Activated gamma-delta T cell (primary cell): ENCODE results near the gene RERE.

Source experiments
- DNase-seq: peaks from one replicate; lab custom pipeline; 2025; lab: John Stamatoyannopoulos, UW

RERE gene

GRCh38 chr1:8667869-8668594 is 149.4 kb downstream of the RERE start:
- no peak for DNase-seq

- DNase-seq: no peak
These were observed 150.9 kb downstream of the RERE start for GRCh38 chr1:8666389-8667167.

GRCh38 chr1:8665833-8666232 is 151.6 kb downstream of the RERE start:
- DNase-seq: no peak

GRCh38 chr1:8664887-8665286 is 152.6 kb downstream of the RERE start:
- no peak for DNase-seq

- no peak for DNase-seq
These were observed 153.5 kb downstream of the RERE start for GRCh38 chr1:8663915-8664329.

- no peak for DNase-seq
These were observed 154.2 kb downstream of the RERE start for GRCh38 chr1:8663090-8663802.

- no peak for DNase-seq
These were observed 154.9 kb downstream of the RERE start for GRCh38 chr1:8662380-8663072.

- no peak for DNase-seq
These were observed 156.0 kb downstream of the RERE start for GRCh38 chr1:8661185-8662110.

- no peak for DNase-seq
These were observed 157.0 kb downstream of the RERE start for GRCh38 chr1:8660411-8660828.

GRCh38 chr1:8659593-8659992 is 157.8 kb downstream of the RERE start:
- no peak for DNase-seq

- no peak for DNase-seq
These were observed 163.6 kb downstream of the RERE start for GRCh38 chr1:8653878-8654277.

- DNase-seq: no peak
These were observed 164.9 kb downstream of the RERE start for GRCh38 chr1:8652467-8653046.

- DNase-seq: no peak
These were observed 165.5 kb downstream of the RERE start for GRCh38 chr1:8651962-8652361.

- no peak for DNase-seq
These were observed 166.1 kb downstream of the RERE start for GRCh38 chr1:8651236-8651890.

GRCh38 chr1:8649875-8650274 is 167.6 kb downstream of the RERE start:
- no peak for DNase-seq

- no peak for DNase-seq
These were observed 168.4 kb downstream of the RERE start for GRCh38 chr1:8649027-8649426.

- DNase-seq: no peak
These were observed 170.4 kb downstream of the RERE start for GRCh38 chr1:8646996-8647395.

GRCh38 chr1:8646189-8646588 is 171.3 kb downstream of the RERE start:
- no peak for DNase-seq

GRCh38 chr1:8643542-8644536 is 173.6 kb downstream of the RERE start:
- DNase-seq: no peak
